HCT116 (cell line): ENCODE data around the gene ESPL1.

Experiments
- ATF3 ChIP-seq: IDR thresholded peaks from 2 replicates; pipeline ENCODE4 v1.6.1; 2012
- CEBPB ChIP-seq: IDR thresholded peaks from 2 replicates; pipeline ENCODE4 v1.6.1; 2012; ENCODE audit warnings: low read depth
- CTCF ChIP-seq, 3 experiments: fragments of 200-600 bp in 1 of 3; sonication (generic) in 1 of 3; IDR thresholded peaks in 2 of 3; conservative IDR thresholded peaks in 1 of 3; 2 replicates each; pipeline ENCODE4 v1.5.1; 2012 to 2017; ENCODE audit warnings: low read depth in 2 of 3, low read length in 2 of 3, antibody characterized with exemption in 1 of 3, borderline replicate concordance in 1 of 3, control low read depth in 1 of 3, mild to moderate bottlenecking in 1 of 3, mixed read lengths in 1 of 3, mixed run types in 1 of 3, moderate library complexity in 1 of 3; ENCODE audit not compliant: insufficient read depth in 1 of 3
- EGR1 ChIP-seq: IDR thresholded peaks from 2 replicates; pipeline ENCODE4 v1.6.1; 2012; ENCODE audit warnings: low read depth
- EZH2 ChIP-seq: fragments of 200-600 bp; sonication (generic); IDR thresholded peaks from 2 replicates; pipeline ENCODE4 v1.6.1; 2017; ENCODE audit warnings: antibody characterized with exemption, mixed run types
- EZH2phosphoT487 ChIP-seq: fragments of 200-600 bp; IDR thresholded peaks from 2 replicates; pipeline ENCODE4 v1.6.1; 2018; ENCODE audit warnings: antibody characterized with exemption, borderline replicate concordance
- FOSL1 ChIP-seq: IDR thresholded peaks from 2 replicates; pipeline ENCODE4 v1.6.1; 2012; ENCODE audit warnings: low read depth
- JUND ChIP-seq: IDR thresholded peaks from 2 replicates; pipeline ENCODE4 v1.6.1; 2012
- MAX ChIP-seq: IDR thresholded peaks from 2 replicates; pipeline ENCODE4 v1.6.1; 2012
- POLR2A ChIP-seq: IDR thresholded peaks from 2 replicates; pipeline ENCODE4 v1.7.0; 2011; ENCODE audit warnings: borderline replicate concordance; ENCODE audit not compliant: insufficient read depth, insufficient read length; ENCODE audit errors: extremely low read depth
- POLR2AphosphoS5 ChIP-seq: IDR thresholded peaks from 2 replicates; pipeline ENCODE4 v1.6.1; 2011; ENCODE audit warnings: mild to moderate bottlenecking, low read depth, low read length, moderate library complexity
- TCF7L2 ChIP-seq: IDR thresholded peaks from 2 replicates; pipeline ENCODE4 v1.7.0; 2011; ENCODE audit warnings: borderline replicate concordance, inconsistent platforms; ENCODE audit not compliant: insufficient read depth, insufficient read length; ENCODE audit errors: extremely low read depth
- YY1 ChIP-seq: IDR thresholded peaks from 2 replicates; pipeline ENCODE4 v1.6.1; 2011; ENCODE audit warnings: low read length, low read depth, moderate library complexity, mild to moderate bottlenecking; ENCODE audit not compliant: insufficient replicate concordance; ENCODE audit errors: extremely low read depth

- TF ChIP-seq MAX, result no peak
- TF ChIP-seq JUND, result no peak
- no peak for TF ChIP-seq CEBPB
- TF ChIP-seq POLR2AphosphoS5, result no peak
- TF ChIP-seq POLR2A, result no peak
- no peak for TF ChIP-seq CTCF (IDR thresholded peaks at IDR 0.05 in 2 of 3, conservative IDR thresholded peaks at IDR 0.05 in 1 of 3; ENCODE audit: borderline replicate concordance in 1 of 3, insufficient read depth in 1 of 3, low read depth in 2 of 3, low read length in 2 of 3)
- TF ChIP-seq TCF7L2, result no peak
- TF ChIP-seq YY1, result no peak
- TF ChIP-seq EZH2, result no peak
- no peak for TF ChIP-seq FOSL1
- TF ChIP-seq EZH2phosphoT487, result no peak
- TF ChIP-seq ATF3, result no peak
- no peak for TF ChIP-seq EGR1
Observed at GRCh38 chr12:53230108-53230845, 37.8 kb upstream of the ESPL1 start.
